Epidermal melanocyte (primary cell): ENCODE measurements around the gene HTD2.
A peak's percentile ranks its signal among the peaks of the same experiment; 100 is the strongest.
"Not testable (repeated sequence)": the region's sequence is repeated elsewhere in the genome, so short reads cannot be mapped to it uniquely, and the experiment has no call there.

ENCODE experiments used
- DNase-seq: peaks from one replicate; pipeline ENCODE4 v3.0.0; 2011; ENCODE audit warnings: low spot score; ENCODE audit not compliant: insufficient read length

The HTD2 gene

DNA sequence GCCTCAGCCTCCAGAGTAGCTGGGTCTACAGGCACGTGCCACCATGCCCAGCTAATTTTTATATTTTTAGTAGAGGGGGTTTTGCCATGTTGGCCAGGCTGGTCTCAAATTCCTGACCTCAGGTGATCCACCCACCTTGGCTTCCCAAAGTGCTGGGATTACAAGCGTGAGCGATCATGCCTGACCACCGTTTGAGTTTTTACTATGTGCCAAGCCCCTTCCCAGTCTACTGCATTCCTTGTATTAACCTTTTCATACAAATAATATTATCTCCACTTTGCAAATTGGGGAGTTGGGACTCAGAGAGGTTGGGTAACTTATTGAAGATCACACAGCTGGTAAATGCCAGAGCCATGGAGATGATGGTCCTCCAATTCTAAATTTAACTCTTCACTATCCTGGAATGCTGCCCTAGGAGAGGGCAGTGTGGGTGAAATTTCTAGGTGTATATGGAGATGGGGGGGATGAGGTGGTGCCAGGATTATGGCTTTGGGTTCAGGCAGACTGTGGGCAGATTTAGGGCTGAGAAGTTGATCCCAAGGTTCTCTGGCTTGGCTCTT is 25.4 kb downstream of the HTD2 start:
- DNase-seq, result no peak

DNA sequence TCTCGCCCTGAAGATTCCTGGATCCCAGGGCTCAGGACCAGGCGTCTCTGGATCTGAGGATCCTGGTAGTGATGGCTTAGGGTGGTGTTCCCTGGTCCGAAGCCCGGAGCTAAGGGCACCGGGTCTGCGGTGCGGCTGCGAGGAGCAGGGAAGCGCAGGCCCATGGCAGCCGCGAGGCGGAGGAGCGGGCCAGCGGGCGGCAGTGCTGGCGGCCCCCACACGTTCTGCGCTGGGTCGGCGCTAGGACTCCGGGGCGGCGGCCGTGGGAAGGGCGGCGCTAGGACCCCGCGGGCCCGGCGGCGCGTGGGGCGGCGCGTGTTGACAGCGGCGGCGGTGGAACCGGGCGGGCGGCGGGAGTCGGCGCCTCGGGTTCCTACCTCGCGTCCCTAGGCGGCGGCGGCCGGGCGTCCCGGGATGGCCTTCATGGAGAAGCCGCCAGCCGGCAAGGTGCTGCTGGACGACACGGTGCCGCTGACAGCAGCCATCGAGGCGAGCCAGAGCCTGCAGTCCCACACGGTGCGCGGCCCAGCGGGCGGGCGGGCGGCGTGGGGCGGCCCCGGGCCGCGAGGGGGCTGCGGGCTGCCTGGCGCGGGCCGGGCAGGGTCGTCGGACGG is 26.4 kb downstream of the HTD2 start, which contains the start of gene PXK:
TSS of gene PXK (plus strand) at position 318 of the 614 bp plus-strand sequence. CDS start at position 415, 97 bp downstream.
- peak; percentile 49 for DNase-seq

DNA sequence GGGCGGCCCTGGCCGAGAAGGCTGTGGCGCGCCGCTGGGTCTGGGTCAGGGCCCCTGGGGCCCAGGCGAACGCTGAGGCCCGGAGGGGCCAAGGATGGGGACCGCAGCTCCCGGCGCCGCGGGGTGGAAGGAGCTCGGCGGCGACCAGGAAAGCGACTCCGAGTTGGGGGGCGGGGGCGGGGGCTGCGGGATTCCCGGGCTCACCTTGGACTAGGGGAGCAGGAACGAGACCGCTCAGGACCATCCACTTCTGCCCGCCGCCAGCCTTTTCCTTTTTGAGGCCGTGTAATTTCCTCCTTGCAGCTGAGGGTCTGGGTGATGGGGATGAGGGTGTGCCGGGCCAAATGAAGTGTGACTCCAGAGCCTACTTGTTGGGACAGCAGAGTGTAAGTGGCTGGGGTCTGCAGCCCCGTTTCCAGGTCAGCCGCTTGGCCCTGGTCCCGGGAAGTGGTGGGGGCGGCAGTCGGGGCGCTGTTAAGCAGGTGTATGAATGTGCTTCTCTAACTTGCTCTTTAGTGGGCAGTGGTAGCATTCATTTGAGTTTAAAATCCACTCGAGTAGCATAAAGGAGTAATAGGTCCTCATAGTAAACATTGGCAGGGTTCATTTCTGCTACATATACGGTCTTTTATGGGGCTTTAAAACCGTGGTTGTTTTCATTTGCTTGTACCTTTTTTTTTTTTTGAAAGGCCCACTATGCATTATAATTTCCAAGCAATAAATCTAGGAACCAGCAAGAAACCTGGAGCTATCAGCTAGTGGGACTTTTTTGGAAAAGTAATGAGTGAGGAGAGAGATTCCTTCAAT is 27.1 kb downstream of the HTD2 start:
- DNase-seq, result no peak

DNA sequence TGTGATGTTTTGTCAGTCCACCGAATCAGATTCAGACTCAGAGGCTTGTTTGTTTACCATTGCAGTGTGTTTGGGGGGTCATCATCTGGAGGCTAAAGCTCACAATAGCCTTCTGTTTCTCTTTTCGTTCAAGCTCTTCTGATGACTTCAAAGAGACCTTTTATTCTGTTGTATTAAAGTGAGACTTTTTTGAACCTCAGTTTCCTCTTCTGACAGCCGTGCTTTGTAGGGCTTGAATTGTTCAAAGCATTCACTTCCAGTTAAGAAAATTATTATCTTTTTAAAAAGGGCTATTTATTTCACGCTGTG is 27.6 kb downstream of the HTD2 start:
- DNase-seq, result peak; percentile 66

DNA sequence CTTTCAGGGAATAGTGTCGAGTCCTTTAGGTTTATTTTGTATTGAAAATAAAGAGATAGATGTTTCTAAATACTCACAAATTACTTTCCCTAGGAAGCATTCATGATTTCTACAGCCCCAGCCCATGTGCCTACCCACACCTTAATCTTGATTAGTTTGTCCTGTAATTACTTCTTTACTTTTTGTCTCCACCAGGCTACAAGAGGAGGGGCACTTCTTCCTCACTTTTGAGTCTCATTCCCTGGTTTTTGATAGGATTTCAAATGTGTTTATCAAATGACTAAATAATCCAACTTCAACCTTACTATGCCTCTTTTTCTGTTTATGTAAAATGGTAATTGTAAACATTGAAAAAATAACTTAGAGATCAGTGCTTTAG is 28.2 kb downstream of the HTD2 start:
- no peak for DNase-seq

DNA sequence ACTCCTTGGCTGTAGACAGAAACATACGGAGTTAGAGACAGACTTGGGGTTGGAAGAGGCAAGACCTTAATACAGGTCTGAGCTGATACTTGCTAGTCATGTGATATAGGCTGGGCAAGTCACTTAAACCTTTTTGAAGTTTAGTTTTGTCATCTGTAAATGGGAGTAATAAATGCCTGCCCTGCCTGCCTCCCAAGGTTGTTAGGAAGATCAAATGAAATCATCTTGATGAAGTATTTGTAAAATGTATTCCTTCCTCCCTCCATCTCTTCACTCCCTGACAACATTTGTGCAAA is 29.3 kb downstream of the HTD2 start:
- DNase-seq, result no peak

DNA sequence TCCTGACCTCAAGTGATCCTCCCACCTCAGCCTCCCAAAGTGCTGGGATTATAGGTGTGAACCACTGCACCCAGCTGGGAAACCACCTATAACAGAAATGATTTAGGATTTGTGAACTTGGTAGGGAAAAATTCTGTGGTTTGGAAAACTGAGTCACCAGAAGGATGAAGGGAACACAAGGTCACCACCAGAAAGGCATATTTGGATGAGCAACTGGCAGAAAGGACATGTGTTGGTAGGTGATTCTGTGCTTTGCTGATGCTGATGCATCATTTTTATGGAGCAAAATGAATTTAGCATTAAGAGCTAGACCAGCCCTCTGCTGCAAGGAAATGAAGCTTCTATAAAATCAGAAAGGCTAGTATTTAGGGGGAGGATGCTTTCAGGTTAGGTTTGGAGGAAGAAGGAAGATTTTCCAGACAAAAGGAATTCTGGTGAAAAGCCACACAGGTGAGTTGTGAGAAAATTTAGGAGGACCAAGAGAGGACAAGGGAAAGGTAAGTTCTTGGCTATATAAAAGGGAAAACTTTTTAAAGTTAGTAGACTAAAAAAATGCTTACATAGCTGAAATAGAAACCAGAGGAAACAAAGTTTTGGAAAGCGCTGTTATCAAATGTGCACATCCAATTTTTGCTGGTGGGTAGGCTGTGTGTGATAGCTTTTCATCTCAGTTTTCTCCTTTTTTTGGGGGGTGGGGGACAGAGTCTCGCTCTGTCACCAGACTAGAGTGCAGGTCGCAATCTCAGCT is 30.0 kb downstream of the HTD2 start:
- no peak for DNase-seq

DNA sequence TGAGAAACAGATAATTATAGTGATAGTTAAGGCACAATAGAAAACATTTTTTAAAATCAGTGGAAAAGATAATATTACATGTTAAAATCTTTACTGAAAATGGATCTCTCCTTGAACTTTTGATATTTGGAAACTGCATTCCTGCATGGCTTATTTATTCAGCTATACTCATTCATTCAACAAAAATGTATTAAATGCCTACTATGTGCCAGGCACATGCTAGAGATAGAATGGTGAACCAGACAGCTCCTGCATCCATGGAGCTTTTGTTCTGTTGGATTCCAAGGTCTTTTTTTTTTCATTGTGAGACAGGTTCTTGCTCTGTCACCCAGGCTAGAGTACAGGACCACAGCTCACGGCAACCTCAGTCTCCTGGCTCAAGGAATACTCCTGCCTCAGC is 30.9 kb downstream of the HTD2 start:
- DNase-seq, result no peak

DNA sequence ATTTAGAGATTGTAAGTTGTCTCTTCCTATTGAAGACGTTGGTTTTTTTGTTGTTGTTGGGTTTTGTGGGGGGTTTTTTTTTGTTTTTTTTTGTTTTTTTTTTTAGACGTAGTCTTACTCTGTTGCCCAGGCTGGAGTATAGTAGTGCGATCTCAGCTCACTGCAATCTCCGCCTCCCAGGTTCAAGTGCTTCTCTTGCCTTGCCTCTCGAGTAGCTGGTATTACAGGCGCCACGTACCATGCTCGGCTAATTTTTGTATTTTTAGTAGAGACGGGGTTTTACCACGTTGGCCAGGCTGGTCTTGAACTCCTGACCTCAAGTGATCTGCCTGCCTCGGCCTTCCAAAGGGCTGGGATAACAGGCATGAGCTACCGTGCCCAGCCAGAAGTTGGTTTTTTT is 32.8 kb downstream of the HTD2 start:
- not testable (repeated sequence) for DNase-seq

DNA sequence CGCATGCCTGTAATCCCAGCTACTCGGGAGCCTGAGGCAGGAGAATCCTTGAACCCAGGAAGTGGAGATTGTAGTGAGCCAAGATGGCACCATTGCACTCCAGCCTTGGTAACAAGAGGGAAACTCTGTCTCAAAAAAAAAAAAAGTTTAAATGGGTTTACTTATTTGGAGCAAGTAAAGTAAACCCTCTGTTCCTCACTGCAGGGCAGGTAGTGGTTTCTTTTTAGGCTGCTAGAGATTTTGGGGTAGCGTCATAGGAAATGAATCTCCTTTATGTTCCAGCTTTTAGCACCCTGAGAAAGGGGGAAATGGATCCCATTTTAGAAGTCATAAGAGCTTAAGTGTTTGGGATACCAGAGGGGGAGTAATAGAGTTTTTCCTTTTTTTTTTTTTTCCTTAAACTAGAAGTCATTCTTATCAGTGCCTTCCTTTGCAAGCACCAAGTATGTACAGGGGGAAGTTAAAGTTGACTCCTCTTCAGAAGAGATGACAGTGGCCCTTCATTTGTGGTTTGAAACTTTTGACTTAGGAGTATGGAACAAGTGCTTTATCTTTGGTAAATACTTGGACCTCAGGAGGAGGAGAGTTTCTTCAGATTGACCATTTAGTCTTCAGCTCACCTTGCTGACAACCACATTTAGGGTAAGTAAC is 34.4 kb downstream of the HTD2 start:
- no peak for DNase-seq

DNA sequence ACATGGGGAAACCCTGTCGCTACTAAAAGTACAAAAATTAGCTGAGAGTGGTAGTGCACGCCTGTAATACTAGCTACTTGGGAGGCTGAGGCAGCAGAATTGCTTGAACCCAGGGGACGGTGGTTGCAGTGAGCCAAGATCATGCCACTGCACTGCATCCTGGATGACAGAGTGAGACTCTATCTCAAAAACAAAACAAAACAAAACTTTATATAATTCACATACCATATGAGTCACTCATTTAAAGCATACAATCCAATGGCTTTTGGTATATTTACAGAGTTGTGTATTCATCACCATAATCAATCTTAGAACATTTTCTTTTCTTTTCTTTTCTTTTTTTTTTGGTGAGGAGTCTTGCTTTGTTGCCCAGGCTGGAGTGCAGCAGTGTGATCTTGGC is 35.1 kb downstream of the HTD2 start:
- no peak for DNase-seq

DNA sequence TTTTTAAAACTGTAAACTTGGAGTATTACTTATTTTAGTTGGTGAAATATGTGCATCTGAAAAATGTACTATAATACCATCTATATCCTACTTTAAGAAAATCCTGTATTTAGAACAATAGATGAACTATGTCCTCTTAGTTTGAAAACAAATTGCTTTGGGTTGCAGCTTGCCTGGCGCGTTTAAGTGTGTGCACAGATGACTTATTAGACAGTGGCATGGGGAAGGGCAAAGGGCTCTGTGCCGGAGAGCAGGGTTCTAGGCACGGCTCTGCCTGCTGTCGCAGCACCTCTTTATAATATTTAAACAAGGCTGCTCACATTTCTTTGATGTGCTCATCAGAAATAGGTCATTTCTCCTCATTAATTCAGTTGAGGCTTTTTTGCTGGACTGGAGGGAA is 36.4 kb downstream of the HTD2 start:
- no peak for DNase-seq

DNA sequence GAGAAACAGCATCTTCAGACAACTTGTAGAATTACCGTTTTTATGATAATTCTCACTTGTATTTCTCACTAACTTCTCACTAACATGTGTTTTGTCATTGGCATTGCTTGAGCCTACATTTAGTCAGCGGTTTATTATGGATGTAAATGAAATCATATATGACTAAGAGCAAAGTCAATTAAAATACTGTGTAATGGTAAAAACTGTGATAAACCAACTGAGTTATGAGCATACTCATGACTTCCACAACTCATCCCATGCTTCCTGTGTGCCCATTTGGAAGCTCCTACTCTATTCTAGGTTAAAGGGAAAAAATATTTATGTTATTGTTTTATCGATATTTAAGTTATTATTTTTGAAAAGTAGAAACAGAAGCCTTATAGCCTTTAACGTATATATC is 39.1 kb downstream of the HTD2 start:
- DNase-seq, result no peak

DNA sequence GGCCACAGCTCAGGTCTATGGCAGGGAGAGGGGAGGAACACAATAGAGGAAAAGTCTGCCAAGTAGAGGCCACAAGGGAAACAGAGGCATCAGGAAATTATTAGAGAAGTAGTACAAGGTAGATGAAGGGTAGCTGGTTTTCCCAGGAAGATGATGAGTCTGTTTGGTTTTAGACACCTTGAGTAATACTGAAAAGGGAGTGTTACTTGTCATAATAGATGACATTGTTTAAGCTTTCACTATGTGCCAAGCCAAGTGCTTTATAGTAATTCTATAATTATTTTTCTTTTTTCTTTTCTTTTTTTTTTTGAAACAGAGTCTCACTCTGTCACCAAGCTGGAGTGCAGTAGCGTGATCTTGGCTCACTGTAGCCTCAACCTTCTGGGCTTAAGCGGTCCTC is 40.0 kb downstream of the HTD2 start:
- no peak for DNase-seq

DNA sequence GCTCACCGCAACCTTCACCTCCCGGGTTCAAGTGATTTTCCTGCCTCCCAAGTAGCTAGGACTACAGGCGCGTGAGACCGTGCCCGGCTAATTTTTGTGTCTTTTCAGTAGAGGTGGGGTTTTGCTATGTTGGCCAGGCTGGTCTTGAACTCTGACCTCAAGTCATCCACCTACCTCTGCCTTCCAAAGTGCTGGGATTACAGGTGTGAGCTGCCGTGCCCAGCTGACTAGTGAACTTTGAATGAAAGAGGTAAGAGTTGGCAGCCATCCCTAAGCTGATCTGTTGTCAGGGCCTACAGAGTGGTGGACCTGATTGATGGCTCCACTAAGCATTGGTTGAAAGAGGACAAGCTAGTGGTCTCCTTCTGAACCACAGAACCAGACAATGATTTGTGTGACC is 41.7 kb downstream of the HTD2 start:
- no peak for DNase-seq

DNA sequence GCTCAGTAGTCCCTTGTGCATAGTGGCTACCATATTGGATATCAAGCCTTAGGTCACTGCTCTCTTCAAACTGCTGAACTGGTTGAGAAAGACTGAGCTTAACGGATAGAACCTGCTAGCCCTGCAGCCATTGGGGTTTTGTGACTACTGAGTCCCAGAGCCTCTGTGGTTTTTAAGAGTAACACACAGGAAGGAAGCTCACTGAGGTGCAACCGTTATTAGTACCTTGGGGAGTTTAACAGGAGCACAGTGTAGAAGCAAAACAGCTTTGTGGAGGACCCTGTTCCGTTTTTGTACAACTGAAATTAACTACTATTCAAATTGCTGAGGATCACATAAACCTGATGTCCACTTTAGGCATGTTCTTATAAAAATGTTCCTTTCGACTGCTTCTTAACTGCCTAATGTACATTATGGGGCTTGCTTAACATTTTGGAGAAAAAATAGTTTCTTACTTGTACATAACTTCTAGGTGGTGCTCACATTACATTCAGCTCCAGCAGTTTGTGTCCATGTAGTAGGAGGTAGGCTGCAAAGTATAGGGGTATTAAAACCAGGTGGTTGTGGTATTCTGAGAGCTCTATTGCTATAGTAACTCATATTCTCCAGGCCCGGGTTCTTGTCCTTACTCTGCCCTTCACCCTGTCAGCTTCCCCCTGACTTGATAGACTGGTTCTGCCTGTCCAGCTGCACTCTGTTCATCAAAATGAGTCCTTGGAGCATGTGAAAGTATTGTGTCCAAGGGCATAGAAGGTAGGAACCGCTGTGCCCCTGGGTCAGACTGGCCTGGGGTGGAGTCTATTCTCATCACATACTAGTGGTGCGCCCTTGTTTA is 43.7 kb downstream of the HTD2 start:
- DNase-seq, result no peak

DNA sequence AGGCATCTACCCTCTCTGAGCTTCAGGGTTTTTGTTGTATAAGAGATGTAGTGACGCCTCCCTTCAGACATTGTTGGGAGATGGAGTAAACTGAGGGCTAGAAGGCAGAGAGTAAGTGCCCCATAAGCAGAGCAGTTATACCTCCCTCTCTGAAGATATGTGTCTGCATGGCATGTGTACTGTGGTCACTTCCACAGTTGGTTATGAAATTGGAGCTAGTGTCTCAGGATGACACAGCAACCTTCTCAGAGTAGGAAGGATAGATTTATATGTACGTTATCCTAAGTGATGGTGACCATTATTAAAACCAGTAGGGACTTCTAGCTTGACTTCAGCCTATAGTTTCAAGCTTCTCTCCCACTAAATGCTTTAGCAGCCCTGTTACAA is 44.3 kb downstream of the HTD2 start:
- no peak for DNase-seq

DNA sequence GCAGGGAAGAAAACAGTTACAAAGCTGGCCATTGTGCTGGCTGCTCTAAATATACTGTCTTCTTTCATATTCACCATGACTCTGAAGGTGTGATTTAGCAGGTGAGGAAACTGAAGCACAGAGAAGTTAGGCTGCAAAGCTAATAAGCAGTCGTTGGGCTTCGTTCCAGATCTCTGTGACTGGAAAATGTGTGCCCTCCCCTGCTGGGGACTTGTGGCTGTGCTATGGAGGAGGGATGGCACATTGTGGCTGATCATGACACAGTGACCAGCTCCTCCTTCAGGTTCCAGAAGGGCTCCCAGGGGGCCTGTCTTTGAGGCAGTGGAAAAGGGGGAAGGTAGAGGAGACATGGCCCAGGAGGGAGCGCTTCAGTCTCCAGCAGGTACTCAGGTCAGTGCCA is 45.6 kb downstream of the HTD2 start:
- DNase-seq, result no peak

DNA sequence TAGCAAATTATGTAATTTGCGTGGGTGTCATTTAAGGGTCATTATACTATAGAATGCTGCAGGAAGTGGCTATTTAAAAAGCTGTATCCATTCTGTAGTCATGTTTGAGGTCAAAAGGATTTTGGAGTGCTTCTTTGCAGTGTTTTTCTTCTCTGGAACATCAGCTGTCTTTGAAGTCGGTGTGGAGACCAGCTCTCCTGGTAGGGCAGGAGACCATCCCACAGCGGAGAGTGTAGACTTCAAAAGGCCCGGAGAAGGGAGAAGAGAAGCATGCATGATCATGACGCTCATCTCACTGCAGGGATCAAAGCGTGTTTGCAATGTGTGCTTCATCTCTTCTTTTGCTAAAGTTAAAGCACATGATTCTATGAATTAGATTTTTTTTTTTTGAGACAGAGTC is 46.3 kb downstream of the HTD2 start:
- DNase-seq, result no peak

DNA sequence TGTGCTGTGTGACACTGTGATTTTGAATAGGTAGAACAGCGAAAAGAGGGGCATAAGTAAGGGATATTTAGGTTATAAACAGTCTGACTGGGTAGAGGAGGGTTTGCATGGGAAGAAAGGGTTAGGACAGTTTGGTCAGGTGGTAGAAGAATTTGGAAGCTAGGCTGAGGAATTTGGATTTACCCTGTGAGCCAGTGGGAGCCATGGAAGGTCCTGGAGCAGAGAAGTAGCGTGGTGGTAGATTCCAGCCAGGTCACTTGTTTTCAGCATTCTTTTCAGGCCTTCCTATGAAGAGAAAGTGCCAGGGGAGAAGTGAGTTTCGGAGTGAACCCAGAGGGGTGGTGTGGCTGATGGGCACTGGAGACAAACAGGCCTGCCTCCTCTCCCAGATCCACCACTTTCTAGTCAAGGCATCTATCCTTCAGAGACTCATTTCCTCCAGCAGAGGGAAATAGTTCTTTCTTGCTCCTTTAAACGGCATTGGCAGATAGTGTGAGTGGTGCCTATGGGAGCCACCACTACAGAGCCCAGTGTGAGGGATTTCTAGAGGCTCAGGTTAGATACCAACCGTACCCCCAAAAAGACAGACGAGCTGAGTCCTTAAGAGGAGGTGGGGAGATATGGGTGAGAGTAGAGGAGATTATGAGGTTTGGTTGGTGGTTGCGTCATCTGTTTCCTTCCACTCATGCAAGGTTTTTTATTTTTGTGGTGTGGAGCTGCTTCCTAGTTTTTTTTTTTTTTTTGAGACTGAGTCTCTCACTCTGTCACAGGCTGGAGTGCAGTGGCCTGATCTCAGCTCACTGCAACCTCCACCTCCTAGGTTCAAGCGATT is 47.6 kb downstream of the HTD2 start:
- no peak for DNase-seq
